ENCODE data around the gene TRIM8. TPM values are rescaled to one million over a fixed set of nuclear protein-coding genes. Genes with fewer than 3 reads are reported as not detected.

The TRIM8 gene
- total and polyA plus RNA-seq, 9 of the 15 experiments (the other 6 are each of a cell fraction or from before 2014, with no cell fraction given), result 1.7 to 26.0 (median 9.1) TPM

DNA sequence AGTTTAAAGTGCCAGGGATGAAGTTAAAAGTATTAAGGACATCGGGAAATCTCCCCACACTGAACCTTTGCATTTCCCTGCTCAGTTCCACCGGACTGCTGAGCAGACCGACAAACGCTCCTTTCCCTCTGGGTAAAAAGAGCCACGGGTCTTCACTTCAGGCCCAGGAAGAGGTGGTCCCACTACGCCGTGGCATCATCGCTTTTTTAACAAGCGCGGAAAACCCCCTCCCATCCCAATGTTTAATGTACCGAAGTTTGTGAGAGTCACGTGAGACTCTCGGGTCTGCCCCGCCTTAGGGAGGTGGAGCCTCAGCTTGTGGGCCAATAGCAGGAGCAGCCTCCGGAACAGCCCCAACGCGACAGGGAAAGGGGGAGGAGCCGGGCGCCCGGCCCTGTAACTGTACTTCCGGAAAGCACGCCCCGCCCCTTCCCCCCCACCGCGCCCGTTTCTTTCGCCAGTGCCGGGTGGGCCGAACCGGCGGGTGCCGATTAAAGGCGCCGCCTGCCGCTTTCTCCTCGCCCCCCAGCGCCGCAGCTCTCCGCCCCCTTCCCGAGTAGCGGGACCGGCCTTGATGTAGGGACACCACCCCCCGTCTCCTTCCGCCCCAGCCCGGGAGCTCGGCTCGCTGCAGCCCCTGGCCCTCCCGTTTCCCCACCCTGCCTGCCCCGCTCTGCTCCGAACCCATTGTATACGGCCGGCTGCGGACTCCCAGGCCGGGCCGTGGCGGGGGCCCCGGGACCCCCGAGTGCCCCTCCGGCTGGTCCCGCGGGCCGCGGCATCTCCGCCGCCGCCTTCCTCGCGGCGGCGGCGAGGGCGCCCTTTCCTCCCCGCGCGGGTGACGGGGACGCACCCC lies 2.2 kb upstream of the TRIM8 start (continued):
- TF ChIP-seq, protein P1, sequence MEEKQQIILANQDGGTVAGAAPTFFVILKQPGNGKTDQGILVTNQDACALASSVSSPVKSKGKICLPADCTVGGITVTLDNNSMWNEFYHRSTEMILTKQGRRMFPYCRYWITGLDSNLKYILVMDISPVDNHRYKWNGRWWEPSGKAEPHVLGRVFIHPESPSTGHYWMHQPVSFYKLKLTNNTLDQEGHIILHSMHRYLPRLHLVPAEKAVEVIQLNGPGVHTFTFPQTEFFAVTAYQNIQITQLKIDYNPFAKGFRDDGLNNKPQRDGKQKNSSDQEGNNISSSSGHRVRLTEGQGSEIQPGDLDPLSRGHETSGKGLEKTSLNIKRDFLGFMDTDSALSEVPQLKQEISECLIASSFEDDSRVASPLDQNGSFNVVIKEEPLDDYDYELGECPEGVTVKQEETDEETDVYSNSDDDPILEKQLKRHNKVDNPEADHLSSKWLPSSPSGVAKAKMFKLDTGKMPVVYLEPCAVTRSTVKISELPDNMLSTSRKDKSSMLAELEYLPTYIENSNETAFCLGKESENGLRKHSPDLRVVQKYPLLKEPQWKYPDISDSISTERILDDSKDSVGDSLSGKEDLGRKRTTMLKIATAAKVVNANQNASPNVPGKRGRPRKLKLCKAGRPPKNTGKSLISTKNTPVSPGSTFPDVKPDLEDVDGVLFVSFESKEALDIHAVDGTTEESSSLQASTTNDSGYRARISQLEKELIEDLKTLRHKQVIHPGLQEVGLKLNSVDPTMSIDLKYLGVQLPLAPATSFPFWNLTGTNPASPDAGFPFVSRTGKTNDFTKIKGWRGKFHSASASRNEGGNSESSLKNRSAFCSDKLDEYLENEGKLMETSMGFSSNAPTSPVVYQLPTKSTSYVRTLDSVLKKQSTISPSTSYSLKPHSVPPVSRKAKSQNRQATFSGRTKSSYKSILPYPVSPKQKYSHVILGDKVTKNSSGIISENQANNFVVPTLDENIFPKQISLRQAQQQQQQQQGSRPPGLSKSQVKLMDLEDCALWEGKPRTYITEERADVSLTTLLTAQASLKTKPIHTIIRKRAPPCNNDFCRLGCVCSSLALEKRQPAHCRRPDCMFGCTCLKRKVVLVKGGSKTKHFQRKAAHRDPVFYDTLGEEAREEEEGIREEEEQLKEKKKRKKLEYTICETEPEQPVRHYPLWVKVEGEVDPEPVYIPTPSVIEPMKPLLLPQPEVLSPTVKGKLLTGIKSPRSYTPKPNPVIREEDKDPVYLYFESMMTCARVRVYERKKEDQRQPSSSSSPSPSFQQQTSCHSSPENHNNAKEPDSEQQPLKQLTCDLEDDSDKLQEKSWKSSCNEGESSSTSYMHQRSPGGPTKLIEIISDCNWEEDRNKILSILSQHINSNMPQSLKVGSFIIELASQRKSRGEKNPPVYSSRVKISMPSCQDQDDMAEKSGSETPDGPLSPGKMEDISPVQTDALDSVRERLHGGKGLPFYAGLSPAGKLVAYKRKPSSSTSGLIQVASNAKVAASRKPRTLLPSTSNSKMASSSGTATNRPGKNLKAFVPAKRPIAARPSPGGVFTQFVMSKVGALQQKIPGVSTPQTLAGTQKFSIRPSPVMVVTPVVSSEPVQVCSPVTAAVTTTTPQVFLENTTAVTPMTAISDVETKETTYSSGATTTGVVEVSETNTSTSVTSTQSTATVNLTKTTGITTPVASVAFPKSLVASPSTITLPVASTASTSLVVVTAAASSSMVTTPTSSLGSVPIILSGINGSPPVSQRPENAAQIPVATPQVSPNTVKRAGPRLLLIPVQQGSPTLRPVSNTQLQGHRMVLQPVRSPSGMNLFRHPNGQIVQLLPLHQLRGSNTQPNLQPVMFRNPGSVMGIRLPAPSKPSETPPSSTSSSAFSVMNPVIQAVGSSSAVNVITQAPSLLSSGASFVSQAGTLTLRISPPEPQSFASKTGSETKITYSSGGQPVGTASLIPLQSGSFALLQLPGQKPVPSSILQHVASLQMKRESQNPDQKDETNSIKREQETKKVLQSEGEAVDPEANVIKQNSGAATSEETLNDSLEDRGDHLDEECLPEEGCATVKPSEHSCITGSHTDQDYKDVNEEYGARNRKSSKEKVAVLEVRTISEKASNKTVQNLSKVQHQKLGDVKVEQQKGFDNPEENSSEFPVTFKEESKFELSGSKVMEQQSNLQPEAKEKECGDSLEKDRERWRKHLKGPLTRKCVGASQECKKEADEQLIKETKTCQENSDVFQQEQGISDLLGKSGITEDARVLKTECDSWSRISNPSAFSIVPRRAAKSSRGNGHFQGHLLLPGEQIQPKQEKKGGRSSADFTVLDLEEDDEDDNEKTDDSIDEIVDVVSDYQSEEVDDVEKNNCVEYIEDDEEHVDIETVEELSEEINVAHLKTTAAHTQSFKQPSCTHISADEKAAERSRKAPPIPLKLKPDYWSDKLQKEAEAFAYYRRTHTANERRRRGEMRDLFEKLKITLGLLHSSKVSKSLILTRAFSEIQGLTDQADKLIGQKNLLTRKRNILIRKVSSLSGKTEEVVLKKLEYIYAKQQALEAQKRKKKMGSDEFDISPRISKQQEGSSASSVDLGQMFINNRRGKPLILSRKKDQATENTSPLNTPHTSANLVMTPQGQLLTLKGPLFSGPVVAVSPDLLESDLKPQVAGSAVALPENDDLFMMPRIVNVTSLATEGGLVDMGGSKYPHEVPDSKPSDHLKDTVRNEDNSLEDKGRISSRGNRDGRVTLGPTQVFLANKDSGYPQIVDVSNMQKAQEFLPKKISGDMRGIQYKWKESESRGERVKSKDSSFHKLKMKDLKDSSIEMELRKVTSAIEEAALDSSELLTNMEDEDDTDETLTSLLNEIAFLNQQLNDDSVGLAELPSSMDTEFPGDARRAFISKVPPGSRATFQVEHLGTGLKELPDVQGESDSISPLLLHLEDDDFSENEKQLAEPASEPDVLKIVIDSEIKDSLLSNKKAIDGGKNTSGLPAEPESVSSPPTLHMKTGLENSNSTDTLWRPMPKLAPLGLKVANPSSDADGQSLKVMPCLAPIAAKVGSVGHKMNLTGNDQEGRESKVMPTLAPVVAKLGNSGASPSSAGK (IDR thresholded peaks at IDR 0.05), result 0 out of 2 replicates have a peak, but pooled peaks have one; percentile 3
- TF ChIP-seq ZBTB7A (IDR thresholded peaks at IDR 0.05; ENCODE audit: borderline replicate concordance, control insufficient read depth, low read depth, low read length), result peak; percentile 84
- peak; percentile 98 for TF ChIP-seq TOE1 (IDR thresholded peaks at IDR 0.05; ENCODE audit: borderline replicate concordance)
- TF ChIP-seq TOE1 (CRISPR knock-in tag; IDR thresholded peaks at IDR 0.05; ENCODE audit: borderline replicate concordance, low read depth), result no peak
- no peak for TF ChIP-seq ATF1 (CRISPR knock-in tag; IDR thresholded peaks at IDR 0.05)
- 0 out of 2 replicates have a peak, but pooled peaks have one; percentile 11 for TF ChIP-seq ATF1 (tag; IDR thresholded peaks at IDR 0.05)
- TF ChIP-seq NUFIP1 (IDR thresholded peaks at IDR 0.05; ENCODE audit: partially characterized antibody), result no peak
- TF ChIP-seq TFAP4 (CRISPR knock-in tag; IDR thresholded peaks at IDR 0.05; ENCODE audit: borderline replicate concordance), result peak; percentile 20; the same call in 1 of the 2 replicates
- TF ChIP-seq HCFC1 (IDR thresholded peaks at IDR 0.05; ENCODE audit: low read depth, low read length), result peak; percentile 10; the same call in 1 of the 2 replicates
- peak; percentile 94 for TF ChIP-seq BHLHE40 (IDR thresholded peaks at IDR 0.05; ENCODE audit: low read length)
- TF ChIP-seq USF1 (CRISPR knock-in tag; IDR thresholded peaks at IDR 0.05), result peak; percentile 91
- TF ChIP-seq CXXC5 (CRISPR knock-in tag; IDR thresholded peaks at IDR 0.05), result peak; percentile 38
- peak; percentile 21; the same call in 1 of the 2 replicates for TF ChIP-seq EP400 (IDR thresholded peaks at IDR 0.05)
